ENCODE results near the gene RSBN1L.

The RSBN1L gene

GRCh38 chr7:77786018-77786417 is 89.8 kb downstream of the RSBN1L start:
- FAIRE-seq, result no peak
- no peak for DNase-seq (ENCODE audit: insufficient read length, low spot score)
- no peak for TF ChIP-seq CTCF (IDR thresholded peaks at IDR 0.05; ENCODE audit: insufficient read depth, missing control alignments)

GRCh38 chr7:77786741-77787140 is 90.5 kb downstream of the RSBN1L start:
- no peak for DNase-seq (ENCODE audit: insufficient read length, low spot score)
- no peak for TF ChIP-seq CTCF (IDR thresholded peaks at IDR 0.05; ENCODE audit: insufficient read depth, missing control alignments)
- FAIRE-seq, result no peak

- no peak for TF ChIP-seq CTCF (IDR thresholded peaks at IDR 0.05; ENCODE audit: insufficient read depth, missing control alignments)
- no peak for DNase-seq (ENCODE audit: insufficient read length, low spot score)
- no peak for FAIRE-seq
These were observed 92.2 kb downstream of the RSBN1L start for GRCh38 chr7:77788327-77788902.

GRCh38 chr7:77791336-77791735 is 95.1 kb downstream of the RSBN1L start:
- no peak for TF ChIP-seq CTCF (IDR thresholded peaks at IDR 0.05; ENCODE audit: insufficient read depth, missing control alignments)
- DNase-seq (ENCODE audit: insufficient read length, low spot score), result no peak
- FAIRE-seq, result no peak

GRCh38 chr7:77791956-77792355 is 95.7 kb downstream of the RSBN1L start:
- FAIRE-seq (no peak), DNase-seq (ENCODE audit: insufficient read length, low spot score) (no peak)
- no peak for TF ChIP-seq CTCF (IDR thresholded peaks at IDR 0.05; ENCODE audit: insufficient read depth, missing control alignments)

- DNase-seq (ENCODE audit: insufficient read length, low spot score) (no peak), FAIRE-seq (no peak)
- no peak for TF ChIP-seq CTCF (IDR thresholded peaks at IDR 0.05; ENCODE audit: insufficient read depth, missing control alignments)
These were observed 97.7 kb downstream of the RSBN1L start for GRCh38 chr7:77794000-77794399.

GRCh38 chr7:77796109-77796508 is 99.8 kb downstream of the RSBN1L start:
- TF ChIP-seq CTCF (IDR thresholded peaks at IDR 0.05; ENCODE audit: insufficient read depth, missing control alignments), result no peak
- DNase-seq (ENCODE audit: insufficient read length, low spot score) (no peak), FAIRE-seq (no peak)

Data from D721Med (cell line).